AG09309 (cell line): ENCODE data around the gene DCBLD2.
A peak's percentile ranks its signal among the peaks of the same experiment; 100 is the strongest.

Experiments used
- DNase-seq: peaks from one replicate; pipeline ENCODE4 v3.0.0-alpha.2; 2010; ENCODE audit warnings: low read depth
- H3K4me3 ChIP-seq: 2 replicates; pipeline ENCODE4 v1.5.1; 2011; ENCODE audit warnings: mild to moderate bottlenecking, low read depth, low read length, moderate library complexity; ENCODE audit not compliant: control insufficient read depth
- CTCF ChIP-seq: IDR thresholded peaks from 2 replicates; pipeline ENCODE4 v1.5.1; 2011; ENCODE audit warnings: mild to moderate bottlenecking, low read depth, low read length, inconsistent platforms; ENCODE audit not compliant: insufficient read depth, control insufficient read depth; ENCODE audit errors: missing control alignments

Gene DCBLD2

DNA sequence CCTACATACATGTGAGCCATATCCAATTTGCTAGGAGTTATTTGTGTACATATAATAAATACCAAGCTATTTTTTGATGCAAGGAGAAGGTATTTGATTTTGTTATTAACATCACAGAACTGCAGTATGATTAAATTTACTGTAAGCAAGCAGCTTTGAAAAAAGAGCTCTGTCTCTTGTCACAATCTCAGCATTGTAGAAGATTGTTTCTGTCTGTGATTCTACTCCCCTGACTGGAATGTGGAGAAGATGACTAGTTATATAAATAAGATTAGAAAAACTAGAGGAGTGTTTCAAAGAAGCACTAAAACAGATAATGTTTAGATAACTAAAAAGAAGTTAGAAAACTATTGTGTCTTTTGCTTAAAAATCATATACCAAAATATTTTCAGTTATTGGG is 17.1 kb upstream of the DCBLD2 start:
- no peak for TF ChIP-seq CTCF
- H3K4me3 ChIP-seq = no peak overlapping the region
- no peak for DNase-seq

- no peak for TF ChIP-seq CTCF
- DNase-seq = no peak
- H3K4me3 ChIP-seq = no peak overlapping the region
These were observed 16.1 kb upstream of the DCBLD2 start for GRCh38 chr3:98917608-98918007.

GRCh38 chr3:98914210-98915080 is 12.9 kb upstream of the DCBLD2 start:
- no peak overlapping the region for H3K4me3 ChIP-seq
- DNase-seq = no peak
- no peak for TF ChIP-seq CTCF

DNA sequence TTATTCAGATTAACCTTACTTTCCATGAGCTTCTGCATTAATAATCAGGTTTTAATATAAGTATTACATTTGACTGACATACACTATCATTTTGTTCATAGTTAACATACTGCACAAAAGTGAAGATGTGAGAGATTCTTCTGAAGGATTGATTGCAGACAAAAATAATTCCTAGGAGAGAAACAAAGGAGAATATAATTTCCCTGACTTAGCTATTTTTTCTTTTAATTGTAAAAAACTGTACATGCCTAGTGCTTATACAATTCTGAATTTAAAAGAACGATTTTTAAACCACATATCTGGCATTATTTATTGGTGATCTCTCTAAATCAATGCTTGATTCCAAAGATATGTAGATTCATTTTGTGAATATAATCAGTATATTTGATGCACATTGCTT is 11.0 kb upstream of the DCBLD2 start:
- DNase-seq = no peak
- no peak overlapping the region for H3K4me3 ChIP-seq
- no peak for TF ChIP-seq CTCF

DNA sequence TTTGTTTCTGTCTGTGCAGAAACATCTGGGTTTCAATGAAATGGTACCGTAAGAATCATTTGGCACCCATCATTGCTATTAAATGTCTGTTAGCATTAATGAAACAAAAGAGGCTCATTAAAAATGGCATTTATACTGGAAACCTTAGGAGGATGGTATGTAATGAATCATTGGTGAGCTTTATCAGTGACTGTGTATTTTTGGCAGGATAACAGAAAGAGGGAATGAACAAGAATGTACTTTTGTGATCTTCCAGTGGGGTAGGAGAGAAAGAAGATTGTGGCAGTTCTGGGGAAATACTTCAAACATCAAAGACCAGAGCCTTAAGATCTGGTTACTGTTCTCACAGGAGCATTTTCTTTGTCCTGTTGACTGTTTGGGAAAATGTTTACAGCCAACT is 4.7 kb upstream of the DCBLD2 start:
- DNase-seq = peak; percentile 74
- no peak overlapping the region for H3K4me3 ChIP-seq
- TF ChIP-seq CTCF = no peak

GRCh38 chr3:98903705-98904481 is 2.4 kb upstream of the DCBLD2 start:
- H3K4me3 ChIP-seq = no peak overlapping the region
- TF ChIP-seq CTCF = no peak
- no peak for DNase-seq
